HEK293T (cell line): ENCODE results near the gene ZNF618.

Source experiments
- CTCF ChIA-PET: fragments of 350-600 bp; formaldehyde crosslinking; extraction: SDS; loops from one replicate; lab custom pipeline; 2021; ENCODE audit warnings: antibody characterized with exemption, inconsistent platforms; lab: Yijun Ruan, JAX
- POLR2A ChIA-PET: fragments of 350-600 bp; formaldehyde crosslinking; extraction: SDS; loops from one replicate; lab custom pipeline; 2020; ENCODE audit warnings: antibody characterized with exemption, inconsistent platforms; lab: Yijun Ruan, JAX
- DNase-seq: peaks from one replicate; pipeline ENCODE4 v3.0.0; 2012; ENCODE audit warnings: mixed read lengths; ENCODE audit errors: extremely low spot score
- ARNT ChIP-seq: fragments of 450-650 bp; IDR thresholded peaks from 2 replicates; pipeline ENCODE4 v1.6.1; 2017; ENCODE audit warnings: mild to moderate bottlenecking
- BHLHE40 ChIP-seq: fragments of 450-650 bp; IDR thresholded peaks from 2 replicates; pipeline ENCODE4 v1.6.1; 2016; ENCODE audit warnings: mild to moderate bottlenecking, moderate library complexity, borderline replicate concordance
- CTBP1 ChIP-seq: fragments of 450-650 bp; IDR thresholded peaks from 2 replicates; pipeline ENCODE4 v1.6.1; 2016; ENCODE audit warnings: borderline replicate concordance
- ELF4 ChIP-seq: fragments of 450-650 bp; IDR thresholded peaks from 2 replicates; pipeline ENCODE4 v1.6.1; 2017; ENCODE audit warnings: antibody characterized with exemption
- FOXA1 ChIP-seq: fragments of 450-650 bp; IDR thresholded peaks from 2 replicates; pipeline ENCODE4 v1.6.1; 2016; ENCODE audit warnings: mild to moderate bottlenecking
- FOXK2 ChIP-seq: fragments of 450-650 bp; IDR thresholded peaks from 2 replicates; pipeline ENCODE4 v1.6.1; 2016; ENCODE audit warnings: mild to moderate bottlenecking
- FOXM1 ChIP-seq: fragments of 450-650 bp; IDR thresholded peaks from 2 replicates; pipeline ENCODE4 v1.6.1; 2017; ENCODE audit warnings: mild to moderate bottlenecking, borderline replicate concordance
- HDGF ChIP-seq: fragments of 450-650 bp; IDR thresholded peaks from 2 replicates; pipeline ENCODE4 v1.6.1; 2017; ENCODE audit warnings: antibody characterized with exemption, borderline replicate concordance
- L3MBTL2 ChIP-seq: fragments of 450-650 bp; conservative IDR thresholded peaks from 2 replicates; pipeline ENCODE4 v1.6.1; 2016; ENCODE audit warnings: mild to moderate bottlenecking
- LEF1 ChIP-seq: fragments of 450-650 bp; IDR thresholded peaks from 2 replicates; pipeline ENCODE4 v1.6.1; 2017; ENCODE audit warnings: mild to moderate bottlenecking, borderline replicate concordance
- NFRKB ChIP-seq: fragments of 450-650 bp; IDR thresholded peaks from 2 replicates; pipeline ENCODE4 v1.6.1; 2016; ENCODE audit warnings: mild to moderate bottlenecking, moderate library complexity
- PKNOX1 ChIP-seq: fragments of 450-650 bp; IDR thresholded peaks from 2 replicates; pipeline ENCODE4 v1.6.1; 2016
- SP1 ChIP-seq: fragments of 450-650 bp; IDR thresholded peaks from 2 replicates; pipeline ENCODE4 v1.6.1; 2017
- SUZ12 ChIP-seq: fragments of 450-650 bp; IDR thresholded peaks from 2 replicates; pipeline ENCODE4 v1.6.1; 2016; ENCODE audit warnings: mild to moderate bottlenecking
- TARDBP ChIP-seq: fragments of 450-650 bp; IDR thresholded peaks from 2 replicates; pipeline ENCODE4 v1.6.1; 2016
- ZNF384 ChIP-seq: fragments of 450-650 bp; IDR thresholded peaks from 2 replicates; pipeline ENCODE4 v1.6.1; 2016

Gene ZNF618

GRCh38 chr9:114050226-114050568 is 174.1 kb downstream of the ZNF618 start:
- no peak for DNase-seq
- ChIA-PET POLR2A (no interaction called here), CTCF (no interaction called here)
- TF ChIP-seq HDGF (no peak), FOXA1 (no peak), SUZ12 (no peak), FOXK2 (no peak), CTBP1 (no peak), SP1 (no peak), PKNOX1 (no peak), ZNF384 (no peak), NFRKB (no peak), FOXM1 (no peak), ARNT (no peak), TARDBP (no peak), BHLHE40 (no peak), L3MBTL2 (no peak), LEF1 (no peak)

GRCh38 chr9:114050646-114051045 is 174.5 kb downstream of the ZNF618 start:
- POLR2A ChIA-PET, result no interaction called here
- CTCF ChIA-PET, result no interaction called here
- no peak for TF ChIP-seq FOXA1
- TF ChIP-seq ZNF384, result no peak
- TF ChIP-seq NFRKB, result no peak
- TF ChIP-seq BHLHE40, result no peak
- no peak for TF ChIP-seq SUZ12
- no peak for TF ChIP-seq PKNOX1
- TF ChIP-seq LEF1, result no peak
- TF ChIP-seq SP1, result no peak
- TF ChIP-seq ELF4, result no peak
- no peak for TF ChIP-seq CTBP1
- no peak for DNase-seq

- CTCF ChIA-PET, result no interaction called here
- TF ChIP-seq BHLHE40 (no peak), FOXK2 (no peak), ARNT (no peak), FOXM1 (no peak), ZNF384 (no peak), NFRKB (no peak), LEF1 (no peak), SP1 (no peak), PKNOX1 (no peak), ELF4 (no peak)
- POLR2A ChIA-PET, result no interaction called here
- DNase-seq, result no peak
These were observed 175.2 kb downstream of the ZNF618 start for GRCh38 chr9:114051281-114051680.

GRCh38 chr9:114051706-114052105 is 175.6 kb downstream of the ZNF618 start:
- no peak for TF ChIP-seq ELF4
- no peak for TF ChIP-seq CTBP1
- TF ChIP-seq HDGF, result no peak
- no peak for TF ChIP-seq ARNT
- no peak for TF ChIP-seq FOXK2
- no peak for TF ChIP-seq TARDBP
- no peak for TF ChIP-seq SP1
- TF ChIP-seq SUZ12, result no peak
- no peak for TF ChIP-seq LEF1
- no peak for TF ChIP-seq PKNOX1
- DNase-seq, result no peak
- ChIA-PET POLR2A (no interaction called here), CTCF (no interaction called here)

GRCh38 chr9:114053246-114054005 is 177.3 kb downstream of the ZNF618 start:
- no peak for DNase-seq
- no peak for TF ChIP-seq ZNF384
- no peak for TF ChIP-seq TARDBP
- POLR2A ChIA-PET, result no interaction called here
- CTCF ChIA-PET, result interaction anchor here (0.6 kb wide), 1 partner anchor 282 kb away, joined by 6 read pairs; no protein-coding TSS in a partner anchor

- no peak for DNase-seq
- ChIA-PET CTCF (no interaction called here), POLR2A (no interaction called here)
- TF ChIP-seq L3MBTL2 (no peak), ARNT (no peak), SP1 (no peak), NFRKB (no peak), TARDBP (no peak), ELF4 (no peak), HDGF (no peak), SUZ12 (no peak), FOXM1 (no peak), FOXK2 (no peak), ZNF384 (no peak)
These were observed 178.1 kb downstream of the ZNF618 start for GRCh38 chr9:114054191-114054690.
